HepG2 (cell line): Measurements from ENCODE around the gene ZNF605. TPM values are rescaled to one million over a fixed set of nuclear protein-coding genes. Genes with fewer than 3 reads are reported as not detected.

Experiments
- GRHL1 ChIP-seq: sonication (generic); formaldehyde crosslinking; conservative IDR thresholded peaks from 2 replicates; pipeline ENCODE4 v1.8.0; 2022; ENCODE audit warnings: missing genetic modification reagents
- HNF1A ChIP-seq, 2 experiments: sonication (generic) in 1 of 2; formaldehyde crosslinking in 1 of 2; IDR thresholded peaks; 2 replicates each; pipeline versions ENCODE4 v1.4.0 to v1.6.1; 2016 to 2020; ENCODE audit warnings: borderline replicate concordance in 1 of 2, low read depth in 1 of 2, mild to moderate bottlenecking in 1 of 2, missing genetic modification reagents in 1 of 2
- IKZF4 ChIP-seq: sonication (generic); formaldehyde crosslinking; IDR thresholded peaks from 2 replicates; pipeline ENCODE4 v1.5.1; 2020; ENCODE audit warnings: borderline replicate concordance, mild to moderate bottlenecking, low read depth, missing genetic modification reagents; ENCODE audit errors: not compliant biosample characterization
- KDM5B ChIP-seq: sonication (generic); formaldehyde crosslinking; IDR thresholded peaks from 2 replicates; pipeline ENCODE4 v1.4.0; 2020; ENCODE audit warnings: missing genetic modification reagents, mild to moderate bottlenecking, borderline replicate concordance
- MED1 ChIP-seq: sonication (generic); formaldehyde crosslinking; IDR thresholded peaks from 2 replicates; pipeline ENCODE4 v1.4.0; 2020; ENCODE audit warnings: missing genetic modification reagents
- NCOA5 ChIP-seq: sonication (generic); formaldehyde crosslinking; IDR thresholded peaks from 2 replicates; pipeline ENCODE4 v1.4.0; 2020; ENCODE audit warnings: missing genetic modification reagents
- NR0B2 ChIP-seq: sonication (generic); formaldehyde crosslinking; IDR thresholded peaks from 2 replicates; pipeline ENCODE4 v1.4.0; 2020; ENCODE audit warnings: mild to moderate bottlenecking, missing genetic modification reagents
- PCBP2 ChIP-seq: fragments of 200-400 bp; formaldehyde crosslinking; optimal IDR thresholded peaks from 2 replicates; pipeline ENCODE3; 2018; ENCODE audit warnings: low read length, low read depth; ENCODE audit not compliant: poor library complexity, severe bottlenecking
- PTBP1 ChIP-seq: fragments of 200-400 bp; formaldehyde crosslinking; IDR thresholded peaks from 2 replicates; pipeline ENCODE4 v1.6.1; 2018; ENCODE audit warnings: low read length, low read depth; ENCODE audit not compliant: poor library complexity, severe bottlenecking
- RNF219 ChIP-seq: sonication (generic); formaldehyde crosslinking; IDR thresholded peaks from 2 replicates; pipeline ENCODE4 v1.5.0; 2020; ENCODE audit warnings: mild to moderate bottlenecking, missing genetic modification reagents
- SNAI1 ChIP-seq: sonication (generic); formaldehyde crosslinking; IDR thresholded peaks from 2 replicates; pipeline ENCODE4 v1.5.0; 2020; ENCODE audit warnings: mild to moderate bottlenecking, missing genetic modification reagents, borderline replicate concordance
- TFDP2 ChIP-seq: sonication (generic); formaldehyde crosslinking; IDR thresholded peaks from 2 replicates; pipeline ENCODE4 v1.4.0; 2020; ENCODE audit warnings: missing genetic modification reagents
- TRAFD1 ChIP-seq: sonication (generic); formaldehyde crosslinking; IDR thresholded peaks from 2 replicates; pipeline ENCODE4 v1.5.1; 2020; ENCODE audit warnings: missing genetic modification reagents, mild to moderate bottlenecking, borderline replicate concordance
- ZNF329 ChIP-seq: sonication (generic); formaldehyde crosslinking; IDR thresholded peaks from 2 replicates; pipeline ENCODE4 v1.9.0; 2021; ENCODE audit warnings: low read depth, mild to moderate bottlenecking, missing genetic modification reagents
- polyA plus RNA-seq, 8 experiments: library from polyadenylated mRNA; depleted of rRNA in 3 of 8; stranded (reverse) in 7 of 8; unstranded in 1 of 8; fragments of >200 nt; fragmentation: Illumina TruSeq in 4 of 8; extraction: Trizol in 4 of 8; gene quantifications; 2 replicates each; pipeline versions ENCODE4 v1.2.1 to v1.2.3, GENCODE V29; 2011 to 2016; ENCODE audit warnings: low read depth in 4 of 8, missing spikeins in 1 of 8, mixed read lengths in 1 of 8; ENCODE audit not compliant: insufficient read depth in 1 of 8
- total RNA-seq, 5 experiments: library from RNA; depleted of rRNA; stranded (reverse); fragments of >200 nt; fragmentation: Illumina TruSeq; extraction: Trizol; gene quantifications; 2 replicates each; pipeline ENCODE4 v1.2.3, GENCODE V29; 2016; ENCODE audit warnings: low read depth in 1 of 5

Gene ZNF605
- total and polyA plus RNA-seq, 2 of the 13 experiments (the other 11 are each of a cell fraction or from before 2014, with no cell fraction given), result 6.7 to 6.8 TPM

- TF ChIP-seq IKZF4 (CRISPR knock-in tag), result no peak
- peak; percentile 89 for TF ChIP-seq TFDP2 (CRISPR knock-in tag)
- TF ChIP-seq NCOA5 (CRISPR knock-in tag), result no peak
- TF ChIP-seq TRAFD1 (CRISPR knock-in tag), result no peak
- TF ChIP-seq MED1 (CRISPR knock-in tag), result peak; percentile 75
- TF ChIP-seq RNF219 (CRISPR knock-in tag), result no peak
- peak; percentile 72; the same call in 1 of the 2 replicates for TF ChIP-seq SNAI1 (CRISPR knock-in tag)
- no peak for TF ChIP-seq PTBP1
- peak; percentile 70; the same call in 1 of the 2 replicates for TF ChIP-seq NR0B2 (CRISPR knock-in tag)
- peak; percentile 48; the same call in 1 of the 2 replicates for TF ChIP-seq HNF1A (IDR thresholded peaks at IDR 0.05; ENCODE audit: low read depth)
- peak; percentile 58; the same call in 1 of the 2 replicates for TF ChIP-seq HNF1A (CRISPR knock-in tag; IDR thresholded peaks at IDR 0.05; ENCODE audit: borderline replicate concordance)
- no peak for TF ChIP-seq PCBP2
- no peak for TF ChIP-seq GRHL1 (CRISPR knock-in tag)
- TF ChIP-seq ZNF329 (CRISPR knock-in tag), result no peak
- peak; percentile 87; the same call in 1 of the 2 replicates for TF ChIP-seq KDM5B (CRISPR knock-in tag)
These were observed 30.1 kb upstream of the ZNF605 start, which contains the start of gene ZNF26 (continued) for GRCh38 chr12:132986001-132986884.
